GM23338 (cell line): ENCODE results near the gene ITIH6. TPM values are rescaled to one million over a fixed set of nuclear protein-coding genes. Genes with fewer than 3 reads are reported as not detected.

Source experiments
- ATAC-seq: fragments of 200-7000 bp; cut with Tn5 transposase; 3 replicates; pipeline ENCODE4 v1.9.1; 2020
- DNase-seq: peaks from one replicate; pipeline ENCODE4 v3.0.0-alpha.2; 2015; ENCODE audit warnings: low spot score
- H2AFZ ChIP-seq: fragments of 200-600 bp; sonication (generic); 2 replicates; pipeline ENCODE4 v1.8.0; 2016; ENCODE audit warnings: antibody characterized with exemption, mild to moderate bottlenecking, moderate library complexity
- H3F3A ChIP-seq: fragments of 200-600 bp; sonication (generic); replicated peaks from 2 replicates; pipeline ENCODE4 v1.8.0; 2017; ENCODE audit warnings: antibody characterized with exemption, mixed run types, low read depth
- H3K27ac ChIP-seq: fragments of 200-600 bp; sonication (generic); 2 replicates; pipeline ENCODE4 v1.6.1; 2016; ENCODE audit warnings: low read depth
- H3K27me3 ChIP-seq: fragments of 200-600 bp; sonication (generic); 2 replicates; pipeline ENCODE4 v1.8.0; 2016; ENCODE audit warnings: mild to moderate bottlenecking, mixed run types, moderate library complexity; ENCODE audit not compliant: insufficient read depth
- H3K36me3 ChIP-seq: fragments of 200-600 bp; sonication (generic); 2 replicates; pipeline ENCODE4 v1.8.0; 2016; ENCODE audit warnings: mild to moderate bottlenecking; ENCODE audit not compliant: insufficient read depth
- H3K4me1 ChIP-seq: fragments of 200-600 bp; sonication (generic); 2 replicates; pipeline ENCODE4 v1.8.0; 2016; ENCODE audit warnings: mild to moderate bottlenecking, moderate library complexity; ENCODE audit not compliant: insufficient read depth
- H3K4me2 ChIP-seq: fragments of 200-600 bp; sonication (generic); 2 replicates; pipeline ENCODE4 v1.7.1; 2017; ENCODE audit warnings: mixed run types
- H3K4me3 ChIP-seq: fragments of 200-600 bp; sonication (generic); 2 replicates; pipeline ENCODE4 v1.6.1; 2016; ENCODE audit warnings: mixed run types
- H3K79me2 ChIP-seq: fragments of 200-600 bp; sonication (generic); replicated peaks from 2 replicates; pipeline ENCODE4 v1.8.0; 2017; ENCODE audit warnings: mild to moderate bottlenecking; ENCODE audit not compliant: insufficient read depth
- H3K9me2 ChIP-seq: fragments of 200-600 bp; sonication (generic); 2 replicates; pipeline ENCODE4 v1.8.0; 2017; ENCODE audit not compliant: insufficient read depth
- H4K20me1 ChIP-seq: fragments of 200-600 bp; sonication (generic); replicated peaks from 2 replicates; pipeline ENCODE4 v1.8.0; 2017; ENCODE audit warnings: mild to moderate bottlenecking; ENCODE audit not compliant: insufficient read depth
- H3K27ac Mint-ChIP-seq: 2 replicates; pipeline ENCODE4 v1.8.0; 2020; ENCODE audit warnings: inconsistent platforms, mild to moderate bottlenecking, moderate library complexity, mixed read lengths
- H3K27me3 Mint-ChIP-seq: 3 replicates; pipeline ENCODE4 v1.8.0; 2022; ENCODE audit warnings: low read depth, mild to moderate bottlenecking, moderate library complexity, mixed read lengths, inconsistent platforms; ENCODE audit not compliant: insufficient read depth, poor library complexity
- H3K36me3 Mint-ChIP-seq: 3 replicates; pipeline ENCODE4 v1.8.0; 2021; ENCODE audit warnings: low read depth, mild to moderate bottlenecking, inconsistent platforms, moderate library complexity, mixed read lengths
- H3K4me1 Mint-ChIP-seq: 3 replicates; pipeline ENCODE4 v1.8.0; 2020; ENCODE audit warnings: mild to moderate bottlenecking, inconsistent platforms, mixed read lengths
- H3K4me3 Mint-ChIP-seq: 3 replicates; pipeline ENCODE4 v1.8.0; 2021; ENCODE audit warnings: moderate library complexity, mild to moderate bottlenecking, inconsistent platforms, mixed read lengths
- H3K9me3 Mint-ChIP-seq: 3 replicates; pipeline ENCODE4 v1.8.0; 2020; ENCODE audit warnings: moderate library complexity, mild to moderate bottlenecking, inconsistent platforms, mixed read lengths
- EZH2 ChIP-seq: fragments of 200-600 bp; sonication (generic); IDR thresholded peaks from one replicate; pipeline ENCODE4 v1.8.0; 2017; ENCODE audit warnings: antibody characterized with exemption, mild to moderate bottlenecking, low read depth; ENCODE audit not compliant: unreplicated experiment
- JUNB ChIP-seq: IDR thresholded peaks from one replicate; pipeline ENCODE4 v1.6.1; 2016; ENCODE audit warnings: antibody characterized with exemption; ENCODE audit not compliant: unreplicated experiment
- POLR2AphosphoS5 ChIP-seq: IDR thresholded peaks from 2 replicates; pipeline ENCODE4 v1.6.1; 2016; ENCODE audit warnings: antibody characterized with exemption, low read depth
- STAT1 ChIP-seq: IDR thresholded peaks from one replicate; pipeline ENCODE4 v1.6.1; 2016; ENCODE audit warnings: antibody characterized with exemption; ENCODE audit not compliant: unreplicated experiment
- ZNF114 ChIP-seq: fragments of 250-450 bp; sonication (Bioruptor Pico); IDR thresholded peaks from 2 replicates; pipeline ENCODE4 v1.5.0; 2020; ENCODE audit warnings: mild to moderate bottlenecking, moderate library complexity
- ZNF331 ChIP-seq: fragments of 250-450 bp; sonication (Bioruptor Pico); IDR thresholded peaks from 2 replicates; pipeline ENCODE4 v1.5.0; 2020; ENCODE audit warnings: low read depth, mild to moderate bottlenecking, moderate library complexity
- polyA plus RNA-seq: library from polyadenylated mRNA; unstranded; fragments of >200 nt; fragmentation: Nextera tagmentation; extraction: Ambion mirVana; gene quantifications from 2 replicates; pipeline ENCODE4 v1.2.1, GENCODE V29; 2016
- small RNA-seq: library from RNA; depleted of rRNA; stranded (forward); fragments of <200 nt; gene quantifications from one replicate; pipeline ENCODE3, GENCODE V24; 2014; ENCODE audit warnings: low replicate concordance
- total RNA-seq: library from RNA; depleted of rRNA; stranded (reverse); fragments of >200 nt; shearing (Covaris generic); gene quantifications from 2 replicates; pipeline ENCODE4 v1.2.3, GENCODE V29; 2014; rRNA removed
- TF ChIP-seq, protein P1 (sequence below), 2 experiments: fragments of 200-600 bp in 1 of 2; sonication (generic) in 1 of 2; conservative IDR thresholded peaks; 2 replicates each; pipeline versions ENCODE4 v1.5.1 to v1.6.1; 2016 to 2017; ENCODE audit warnings: antibody characterized with exemption in 2 of 2, low read depth in 2 of 2, mild to moderate bottlenecking in 2 of 2, moderate library complexity in 1 of 2
- TF ChIP-seq, protein P2 (sequence below): IDR thresholded peaks from one replicate; pipeline ENCODE4 v1.6.1; 2018; ENCODE audit warnings: antibody characterized with exemption; ENCODE audit not compliant: unreplicated experiment

ITIH6 gene
- total and polyA plus RNA-seq, 2 experiments from 2014 or later, result not detected

DNA sequence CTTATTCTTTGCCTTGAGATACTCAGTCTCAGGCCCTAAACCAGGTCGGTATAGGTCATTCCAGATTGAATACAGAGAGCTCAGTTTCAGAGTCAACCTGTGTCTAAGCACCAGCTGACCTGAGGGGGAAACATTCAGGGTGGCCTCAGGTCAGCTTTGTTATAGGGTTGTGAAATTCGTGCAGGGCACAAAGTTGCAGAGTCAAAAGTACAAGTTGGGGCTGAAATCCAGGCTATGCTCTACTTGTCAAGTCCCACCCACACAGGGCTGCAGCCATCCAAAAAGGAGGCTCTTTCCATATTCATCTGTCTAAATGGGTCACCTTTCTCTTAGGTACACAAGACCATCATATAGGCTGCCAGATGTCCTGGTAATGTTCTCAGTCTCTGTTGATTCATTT lies 89.7 kb downstream of the ITIH6 start:
- Mint-ChIP-seq H3K27ac (no peak overlapping the region), H3K27me3 (no peaks in the 10 kb centered on the region), H3K4me3 (no peak overlapping the region), H3K4me1 (peaks cover 6% of the 10 kb centered on the region; the same call in 2 of the 3 replicates), H3K9me3 (no peaks in the 10 kb centered on the region), H3K36me3 (no peaks in the 10 kb centered on the region)
- Histone ChIP-seq H4K20me1 (no peaks in the 10 kb centered on the region), H3K4me2 (no peak overlapping the region), H3K4me3 (no peak overlapping the region), H3K4me1 (no peaks in the 10 kb centered on the region), H3F3A (no peaks in the 10 kb centered on the region), H3K9me2 (no peaks in the 10 kb centered on the region), H2AFZ (no peak overlapping the region), H3K27ac (no peak overlapping the region), H3K27me3 (no peaks in the 10 kb centered on the region), H3K36me3 (no peaks in the 10 kb centered on the region), H3K79me2 (no peaks in the 10 kb centered on the region)
- ATAC-seq, result no peak
- DNase-seq, result no peak
- TF ChIP-seq, protein P1, sequence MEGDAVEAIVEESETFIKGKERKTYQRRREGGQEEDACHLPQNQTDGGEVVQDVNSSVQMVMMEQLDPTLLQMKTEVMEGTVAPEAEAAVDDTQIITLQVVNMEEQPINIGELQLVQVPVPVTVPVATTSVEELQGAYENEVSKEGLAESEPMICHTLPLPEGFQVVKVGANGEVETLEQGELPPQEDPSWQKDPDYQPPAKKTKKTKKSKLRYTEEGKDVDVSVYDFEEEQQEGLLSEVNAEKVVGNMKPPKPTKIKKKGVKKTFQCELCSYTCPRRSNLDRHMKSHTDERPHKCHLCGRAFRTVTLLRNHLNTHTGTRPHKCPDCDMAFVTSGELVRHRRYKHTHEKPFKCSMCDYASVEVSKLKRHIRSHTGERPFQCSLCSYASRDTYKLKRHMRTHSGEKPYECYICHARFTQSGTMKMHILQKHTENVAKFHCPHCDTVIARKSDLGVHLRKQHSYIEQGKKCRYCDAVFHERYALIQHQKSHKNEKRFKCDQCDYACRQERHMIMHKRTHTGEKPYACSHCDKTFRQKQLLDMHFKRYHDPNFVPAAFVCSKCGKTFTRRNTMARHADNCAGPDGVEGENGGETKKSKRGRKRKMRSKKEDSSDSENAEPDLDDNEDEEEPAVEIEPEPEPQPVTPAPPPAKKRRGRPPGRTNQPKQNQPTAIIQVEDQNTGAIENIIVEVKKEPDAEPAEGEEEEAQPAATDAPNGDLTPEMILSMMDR (conservative IDR thresholded peaks at IDR 0.05; ENCODE audit: low read depth in 2 of 2), result no peak
- TF ChIP-seq ZNF331 (CRISPR knock-in tag) (no peak), ZNF114 (CRISPR knock-in tag) (no peak), EZH2 (no peak), STAT1 (no peak), JUNB (no peak), POLR2AphosphoS5 (no peak)
- TF ChIP-seq, protein P2, sequence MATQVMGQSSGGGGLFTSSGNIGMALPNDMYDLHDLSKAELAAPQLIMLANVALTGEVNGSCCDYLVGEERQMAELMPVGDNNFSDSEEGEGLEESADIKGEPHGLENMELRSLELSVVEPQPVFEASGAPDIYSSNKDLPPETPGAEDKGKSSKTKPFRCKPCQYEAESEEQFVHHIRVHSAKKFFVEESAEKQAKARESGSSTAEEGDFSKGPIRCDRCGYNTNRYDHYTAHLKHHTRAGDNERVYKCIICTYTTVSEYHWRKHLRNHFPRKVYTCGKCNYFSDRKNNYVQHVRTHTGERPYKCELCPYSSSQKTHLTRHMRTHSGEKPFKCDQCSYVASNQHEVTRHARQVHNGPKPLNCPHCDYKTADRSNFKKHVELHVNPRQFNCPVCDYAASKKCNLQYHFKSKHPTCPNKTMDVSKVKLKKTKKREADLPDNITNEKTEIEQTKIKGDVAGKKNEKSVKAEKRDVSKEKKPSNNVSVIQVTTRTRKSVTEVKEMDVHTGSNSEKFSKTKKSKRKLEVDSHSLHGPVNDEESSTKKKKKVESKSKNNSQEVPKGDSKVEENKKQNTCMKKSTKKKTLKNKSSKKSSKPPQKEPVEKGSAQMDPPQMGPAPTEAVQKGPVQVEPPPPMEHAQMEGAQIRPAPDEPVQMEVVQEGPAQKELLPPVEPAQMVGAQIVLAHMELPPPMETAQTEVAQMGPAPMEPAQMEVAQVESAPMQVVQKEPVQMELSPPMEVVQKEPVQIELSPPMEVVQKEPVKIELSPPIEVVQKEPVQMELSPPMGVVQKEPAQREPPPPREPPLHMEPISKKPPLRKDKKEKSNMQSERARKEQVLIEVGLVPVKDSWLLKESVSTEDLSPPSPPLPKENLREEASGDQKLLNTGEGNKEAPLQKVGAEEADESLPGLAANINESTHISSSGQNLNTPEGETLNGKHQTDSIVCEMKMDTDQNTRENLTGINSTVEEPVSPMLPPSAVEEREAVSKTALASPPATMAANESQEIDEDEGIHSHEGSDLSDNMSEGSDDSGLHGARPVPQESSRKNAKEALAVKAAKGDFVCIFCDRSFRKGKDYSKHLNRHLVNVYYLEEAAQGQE, result no peak

Small RNA genes within 50 kb of the gene (small RNA-seq; reads per million reads assigned to genes)
- gene AL049732.1, result not detected
- gene SNORA11, result 3.2 reads per million, percentile 89 among the genes with 10 or more reads in this experiment

Other genes with a start within 250 kb of the ITIH6 start
- gene MAGED2, start 9.5 kb upstream of the ITIH6 start, total RNA-seq, result 203 and 236 TPM in 2 replicates
- gene MAGED2, start 9.5 kb upstream of the ITIH6 start, polyA plus RNA-seq, result 90.9 and 96.7 TPM in 2 replicates
- 52.2 and 53.4 TPM in 2 replicates for gene TRO, start 122.6 kb upstream of the ITIH6 start, total RNA-seq
- gene TRO, start 122.6 kb upstream of the ITIH6 start, polyA plus RNA-seq, result 32.6 and 36.8 TPM in 2 replicates
- not detected in 2 replicates for gene PFKFB1, start 195.9 kb upstream of the ITIH6 start, total RNA-seq
- gene PFKFB1, start 195.9 kb upstream of the ITIH6 start, polyA plus RNA-seq, result not detected in 2 replicates
- 15.0 and 20.1 TPM in 2 replicates for gene APEX2, start 202.1 kb upstream of the ITIH6 start, total RNA-seq
- gene APEX2, start 202.1 kb upstream of the ITIH6 start, polyA plus RNA-seq, result 9.6 and 10.0 TPM in 2 replicates
- gene ALAS2, start 232.7 kb upstream of the ITIH6 start, total RNA-seq, result 0.50 TPM in 1 of 2 replicates, not detected in the other
- gene ALAS2, start 232.7 kb upstream of the ITIH6 start, polyA plus RNA-seq, result 0.23 TPM in 1 of 2 replicates, not detected in the other